ENCODE results near the gene KRTAP5-5. TPM values are rescaled to one million over a fixed set of nuclear protein-coding genes. Genes with fewer than 3 reads are reported as not detected.
"Not testable (repeated sequence)": the region's sequence is repeated elsewhere in the genome, so short reads cannot be mapped to it uniquely, and the experiment has no call there.

Gene KRTAP5-5
- total RNA-seq, 1 donor from 2014 or later = not detected

- Mint-ChIP-seq H3K9me3 (no peaks in the 10 kb centered on the region), H3K27me3 (peaks cover 10% of the 10 kb centered on the region), H3K4me3 (no peak overlapping the region), H3K4me1 (no peaks in the 10 kb centered on the region), H3K36me3 (ENCODE audit: low read depth) (no peaks in the 10 kb centered on the region), H3K27ac (no peak overlapping the region)
- DNase-seq = no peak
- intact Hi-C loops (cut with micrococcal nuclease) = loop anchor here (1.0 to 5.0 kb wide), 2 partner anchors 40 to 180 kb away; no protein-coding TSS in a partner anchor
Measured at GRCh38 chr11:1652442-1652770, 22.8 kb downstream of the KRTAP5-5 start.

DNA sequence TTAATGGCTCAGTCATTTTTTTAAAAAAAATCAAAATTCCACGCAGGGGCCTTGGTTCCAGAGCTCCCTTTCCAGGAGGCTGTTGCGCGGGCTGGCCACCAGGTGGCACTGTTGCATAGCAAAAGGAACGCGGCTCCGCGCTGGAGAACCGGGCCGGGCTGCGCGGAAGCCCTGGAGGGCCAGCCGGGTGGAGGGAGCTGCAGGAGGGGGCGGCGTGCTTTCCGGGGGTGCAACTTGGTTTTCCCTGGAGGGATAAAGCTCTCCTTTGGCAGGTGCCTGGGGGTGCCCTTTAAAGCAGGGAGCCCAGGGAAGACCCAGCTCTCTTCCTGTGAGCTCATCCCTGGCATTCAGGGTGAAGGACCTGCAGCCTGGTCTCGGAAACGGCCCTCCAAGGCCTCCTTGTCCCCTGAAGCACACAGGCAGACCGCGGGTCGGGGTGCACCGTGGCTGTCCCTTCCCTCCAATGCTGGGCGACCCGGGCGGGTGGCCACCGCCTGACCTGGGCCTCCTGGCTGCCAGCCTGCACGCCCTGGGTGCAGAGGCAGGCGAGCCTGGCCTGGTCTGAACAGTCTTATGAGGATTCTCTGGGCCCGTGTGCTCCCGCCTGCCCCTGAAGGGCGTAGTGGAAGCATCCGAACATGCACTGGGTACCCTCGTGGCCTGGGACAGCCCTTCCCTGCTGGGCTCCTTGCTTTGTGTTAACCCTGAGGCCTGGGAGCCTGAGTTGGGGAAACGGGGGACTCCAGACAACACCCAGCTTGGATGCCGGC is 23.4 kb downstream of the KRTAP5-5 start:
- H3K4me1 Mint-ChIP-seq = no peaks in the 10 kb centered on the region
- intact Hi-C loops (cut with micrococcal nuclease) = loop anchor here (1.0 to 5.0 kb wide), 2 partner anchors 39 to 179 kb away; no protein-coding TSS in a partner anchor
- DNase-seq = peak; percentile 93

DNA sequence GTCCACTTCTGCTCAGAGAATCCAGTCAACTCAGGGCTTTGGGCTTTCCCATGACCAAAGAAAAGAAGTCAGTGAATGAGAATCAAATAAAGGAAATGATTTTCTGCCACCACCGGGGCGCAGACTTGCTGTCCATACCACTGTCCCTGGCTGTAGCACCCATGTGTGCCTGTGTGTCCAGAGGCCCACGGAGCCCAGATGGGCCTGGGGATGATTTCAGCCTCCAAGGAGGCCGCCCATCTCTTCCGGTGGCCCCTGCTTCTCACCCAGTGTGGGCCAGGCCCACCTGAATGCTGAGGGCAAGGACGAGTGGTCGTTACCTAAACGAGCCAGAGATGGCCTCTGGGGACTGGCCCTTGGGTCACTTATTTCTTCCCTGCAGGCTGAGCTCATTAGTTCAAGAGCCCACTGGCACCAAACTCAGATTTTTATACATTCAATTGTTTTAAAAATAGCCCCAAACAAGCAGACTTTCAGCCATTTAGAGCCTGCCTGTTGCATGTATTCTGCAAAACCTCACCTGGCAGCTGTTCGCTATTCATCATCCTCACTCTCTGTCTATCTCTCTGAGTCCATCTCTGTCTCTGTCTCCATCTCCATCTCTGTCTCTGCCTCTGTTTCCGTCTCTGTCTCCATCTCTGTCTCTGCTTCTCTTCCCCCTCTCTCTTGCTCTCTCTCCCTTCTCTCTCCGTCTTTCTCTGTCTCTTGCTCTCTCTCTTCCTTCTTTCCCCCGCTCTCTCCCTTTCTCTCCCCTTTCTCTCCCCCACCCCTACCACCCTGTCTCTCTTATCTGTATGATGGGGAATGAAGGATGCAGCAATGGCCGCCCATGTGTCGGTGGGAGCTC is 24.2 kb downstream of the KRTAP5-5 start:
- no peak for DNase-seq
- Mint-ChIP-seq H3K4me1 (no peaks in the 10 kb centered on the region), H3K36me3 (ENCODE audit: low read depth) (no peaks in the 10 kb centered on the region), H3K4me3 (no peak overlapping the region), H3K27me3 (peaks cover 10% of the 10 kb centered on the region), H3K9me3 (no peaks in the 10 kb centered on the region), H3K27ac (no peak overlapping the region)
- intact Hi-C loops (cut with micrococcal nuclease) = loop anchor here (5.0 kb wide), 1 partner anchor 39 kb away; no protein-coding TSS in a partner anchor

More for the DNA sequence above, 23.4 kb downstream of the KRTAP5-5 start:
- Mint-ChIP-seq H3K27ac (no peak overlapping the region), H3K9me3 (no peaks in the 10 kb centered on the region), H3K27me3 (peaks cover 10% of the 10 kb centered on the region), H3K4me3 (no peak overlapping the region), H3K36me3 (ENCODE audit: low read depth) (no peaks in the 10 kb centered on the region)

DNA sequence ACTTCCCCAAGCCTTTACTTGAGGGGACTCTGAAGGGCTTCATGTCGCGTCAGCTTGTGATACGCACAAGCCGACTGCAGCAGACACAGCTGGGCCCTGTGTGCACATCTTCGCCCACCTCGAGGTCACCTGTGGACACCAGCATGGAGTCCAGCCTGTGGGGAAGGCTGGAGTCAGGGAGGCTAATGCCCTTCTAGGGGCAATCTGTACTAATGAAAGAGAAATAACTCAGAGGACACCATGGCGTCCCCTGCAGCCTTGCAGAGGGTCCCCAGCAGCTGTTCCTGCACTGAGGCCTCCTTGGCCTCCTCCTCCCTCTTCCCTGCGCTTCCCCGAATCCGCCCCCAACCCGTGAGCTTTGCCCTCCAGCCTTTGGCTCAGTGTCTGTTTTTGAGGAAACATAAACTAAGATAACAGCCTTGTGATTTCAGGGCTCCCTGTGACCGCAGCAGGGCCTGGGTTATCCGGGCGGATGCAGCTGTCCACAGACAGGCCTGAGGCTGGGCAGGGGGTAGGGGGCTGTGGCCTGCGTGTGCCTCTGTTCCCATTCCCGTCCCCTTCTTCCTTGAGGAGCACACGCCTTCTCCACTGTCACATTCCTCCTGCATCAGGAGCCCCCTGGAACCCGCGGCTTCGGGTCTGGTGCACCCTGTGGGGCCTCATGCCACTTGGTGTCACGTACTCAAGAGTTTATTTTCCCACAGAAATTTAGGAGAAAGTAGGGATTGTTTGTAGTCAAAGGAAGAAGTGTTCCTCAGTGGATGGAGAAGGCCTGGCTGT is 25.0 kb downstream of the KRTAP5-5 start:
- DNase-seq = no peak
- no peaks in the 10 kb centered on the region for H3K36me3 Mint-ChIP-seq (ENCODE audit: low read depth)
- no peak overlapping the region for H3K27ac Mint-ChIP-seq
- H3K4me1 Mint-ChIP-seq = no peaks in the 10 kb centered on the region
- intact Hi-C loops (cut with micrococcal nuclease) = loop anchor here (5.0 kb wide), 1 partner anchor 38 kb away; no protein-coding TSS in a partner anchor
- no peaks in the 10 kb centered on the region for H3K9me3 Mint-ChIP-seq
- H3K4me3 Mint-ChIP-seq = no peak overlapping the region
- peaks cover 14% of the 10 kb centered on the region for H3K27me3 Mint-ChIP-seq

DNA sequence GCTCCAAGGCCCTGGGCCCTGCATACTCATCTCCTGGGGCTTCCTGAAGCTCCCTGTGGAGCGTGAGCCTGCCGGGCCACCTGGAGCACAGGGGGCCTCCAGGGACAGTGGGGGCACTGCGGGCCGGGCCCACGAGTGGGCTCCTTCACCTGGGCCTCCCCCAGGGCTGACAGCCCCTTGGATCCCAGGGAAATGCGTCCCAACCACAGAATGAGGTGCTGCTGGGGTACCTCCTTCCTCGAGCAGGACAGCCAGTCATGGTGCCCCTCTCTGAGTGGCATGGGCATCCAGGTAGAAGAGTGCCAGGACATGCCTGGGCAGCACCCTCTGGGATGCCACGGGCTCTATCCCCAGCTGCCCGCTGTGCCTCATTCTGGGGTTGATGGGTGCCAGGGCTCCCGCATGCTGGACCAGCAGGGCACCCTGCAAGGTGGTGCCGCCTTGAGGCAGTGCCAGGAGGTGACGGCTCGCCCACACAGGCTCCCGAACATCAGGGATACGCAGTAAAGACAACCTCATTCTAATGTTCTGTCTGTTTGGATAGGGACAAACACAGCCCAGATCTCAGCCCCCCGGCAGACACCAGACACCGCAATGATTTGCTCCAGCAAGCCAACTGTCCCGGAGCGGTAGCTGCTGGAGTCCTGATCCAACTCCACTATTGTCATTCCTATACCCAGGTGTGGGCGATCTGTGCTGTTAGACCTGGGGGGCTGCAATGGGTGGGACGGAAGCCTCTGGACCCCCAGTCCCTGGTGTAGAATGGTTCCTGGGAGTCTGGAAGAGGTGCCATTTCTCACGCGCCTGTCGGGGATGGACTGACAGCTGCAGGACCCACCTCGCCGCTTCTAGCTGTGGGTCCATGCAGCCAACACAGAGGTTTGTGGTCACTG is 25.8 kb downstream of the KRTAP5-5 start:
- no peaks in the 10 kb centered on the region for H3K4me1 Mint-ChIP-seq
- H3K9me3 Mint-ChIP-seq = no peaks in the 10 kb centered on the region
- no peak overlapping the region for H3K4me3 Mint-ChIP-seq
- no peaks in the 10 kb centered on the region for H3K36me3 Mint-ChIP-seq (ENCODE audit: low read depth)
- H3K27ac Mint-ChIP-seq = no peak overlapping the region
- no peak for DNase-seq
- H3K27me3 Mint-ChIP-seq = peaks cover 22% of the 10 kb centered on the region
- intact Hi-C loops (cut with micrococcal nuclease) = no loop called here

- DNase-seq = no peak
- Mint-ChIP-seq H3K9me3 (no peaks in the 10 kb centered on the region), H3K27me3 (peaks cover 23% of the 10 kb centered on the region), H3K4me1 (no peaks in the 10 kb centered on the region), H3K27ac (no peak overlapping the region), H3K4me3 (no peak overlapping the region), H3K36me3 (ENCODE audit: low read depth) (no peaks in the 10 kb centered on the region)
- intact Hi-C loops (cut with micrococcal nuclease) = no loop called here
Measured at GRCh38 chr11:1656061-1656441, 26.5 kb downstream of the KRTAP5-5 start.

GRCh38 chr11:1656670-1657069 is 27.1 kb downstream of the KRTAP5-5 start:
- no peaks in the 10 kb centered on the region for H3K9me3 Mint-ChIP-seq
- no peaks in the 10 kb centered on the region for H3K36me3 Mint-ChIP-seq (ENCODE audit: low read depth)
- H3K27ac Mint-ChIP-seq = no peak overlapping the region
- no peak for DNase-seq
- no peaks in the 10 kb centered on the region for H3K4me1 Mint-ChIP-seq
- peaks cover 25% of the 10 kb centered on the region for H3K27me3 Mint-ChIP-seq
- intact Hi-C loops (cut with micrococcal nuclease) = no loop called here
- H3K4me3 Mint-ChIP-seq = no peak overlapping the region

DNA sequence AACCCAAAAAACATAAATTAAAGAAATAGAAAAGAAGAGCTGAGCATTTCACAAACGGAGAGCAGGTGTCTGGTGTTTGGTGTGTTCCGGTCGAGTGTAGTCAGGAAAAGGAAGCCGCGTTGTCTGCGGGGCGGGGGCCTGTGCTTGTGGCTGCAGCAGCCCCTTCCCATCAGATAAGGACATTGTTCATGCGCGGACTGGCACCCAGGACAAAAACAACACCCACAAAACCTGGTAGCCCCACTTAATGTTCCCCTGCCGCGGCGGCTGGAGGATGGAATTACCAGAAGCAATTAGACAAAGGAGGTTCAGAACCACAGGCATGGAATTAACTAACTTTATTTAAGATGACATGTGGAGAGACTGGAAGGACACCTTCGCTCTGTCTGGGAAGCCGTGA is 29.9 kb downstream of the KRTAP5-5 start:
- intact Hi-C loops (cut with micrococcal nuclease) = no loop called here
- Mint-ChIP-seq H3K4me1 (no peaks in the 10 kb centered on the region), H3K4me3 (no peak overlapping the region), H3K27ac (no peak overlapping the region), H3K9me3 (no peaks in the 10 kb centered on the region), H3K36me3 (ENCODE audit: low read depth) (no peaks in the 10 kb centered on the region), H3K27me3 (peaks cover 23% of the 10 kb centered on the region)
- DNase-seq = no peak

DNA sequence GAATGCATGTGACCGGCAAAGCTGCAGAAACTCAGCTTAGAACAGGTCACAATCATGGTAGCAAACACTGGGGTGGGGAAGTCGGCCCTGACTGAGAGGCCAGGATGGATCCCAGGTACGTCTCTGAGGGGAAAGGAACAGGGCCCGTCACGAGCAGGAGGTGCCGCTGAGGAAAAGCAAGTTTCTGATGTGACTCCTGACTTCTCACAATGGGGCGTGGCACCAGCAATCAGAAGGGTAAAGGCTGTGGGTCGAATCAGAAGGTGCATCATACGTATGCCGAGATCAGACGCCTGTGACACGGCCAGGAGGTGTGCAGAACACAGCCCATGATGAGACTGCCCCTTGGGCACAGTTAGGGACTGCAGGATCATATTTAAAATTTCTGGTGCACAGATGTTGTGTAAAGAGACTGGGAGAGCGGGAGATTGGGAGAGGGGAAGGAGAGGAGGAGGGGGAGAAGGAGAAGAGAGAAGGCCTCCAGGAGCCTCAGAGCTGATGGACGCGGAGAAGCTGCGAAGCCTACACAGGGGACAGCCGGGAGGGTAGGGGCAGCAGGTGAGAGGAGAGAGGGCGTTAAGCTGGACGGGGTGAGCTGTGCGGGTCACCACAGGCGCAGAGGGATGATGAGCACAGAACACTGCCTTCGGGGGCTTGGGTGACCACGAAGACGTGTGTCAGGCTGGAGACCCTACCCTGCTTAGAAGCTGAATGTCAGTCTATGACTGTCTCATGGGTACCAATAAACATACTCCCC is 30.7 kb downstream of the KRTAP5-5 start:
- peaks cover 20% of the 10 kb centered on the region for H3K27me3 Mint-ChIP-seq
- no peak overlapping the region for H3K4me3 Mint-ChIP-seq
- no peak for DNase-seq
- H3K4me1 Mint-ChIP-seq = no peaks in the 10 kb centered on the region
- no peak overlapping the region for H3K27ac Mint-ChIP-seq
- intact Hi-C loops (cut with micrococcal nuclease) = no loop called here
- no peaks in the 10 kb centered on the region for H3K36me3 Mint-ChIP-seq (ENCODE audit: low read depth)
- no peaks in the 10 kb centered on the region for H3K9me3 Mint-ChIP-seq

DNA sequence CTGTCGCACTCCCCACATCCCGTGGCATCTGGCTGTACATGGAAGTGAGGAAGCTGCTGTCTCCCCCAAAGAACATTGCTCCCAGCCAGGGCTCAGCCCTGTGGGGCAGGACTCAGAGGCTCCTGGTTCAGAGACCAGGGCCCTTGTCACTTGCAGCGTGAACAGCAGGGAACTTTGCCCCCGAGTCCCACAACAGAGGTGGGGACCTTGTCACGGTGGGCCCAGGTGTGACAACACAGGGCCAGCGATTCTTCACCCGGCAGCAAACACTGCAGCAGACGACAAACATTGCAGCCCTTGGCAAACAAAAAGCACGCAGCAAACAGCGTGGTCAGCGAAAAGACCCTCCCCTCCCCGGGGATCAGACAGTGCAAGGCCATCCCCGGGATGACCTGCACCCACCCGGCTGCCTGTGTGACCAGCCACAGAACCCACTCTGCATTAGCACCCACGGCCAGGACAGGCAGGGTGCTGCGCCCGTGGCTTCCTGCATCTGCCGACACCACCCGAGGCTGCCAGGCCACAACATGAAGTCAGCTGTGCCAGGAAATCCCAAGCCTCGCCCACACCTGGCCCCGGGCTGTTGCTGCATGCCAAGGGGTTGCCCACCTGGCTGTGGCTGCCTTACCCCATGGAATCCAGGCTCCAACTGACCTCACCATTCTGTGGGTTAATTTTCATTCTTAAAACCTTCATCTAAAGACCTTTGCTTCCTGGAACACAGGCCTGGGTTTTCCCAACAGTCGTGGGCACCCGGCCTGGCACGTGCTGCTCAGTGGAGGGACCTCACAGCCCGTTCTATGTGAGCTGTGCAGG is 32.1 kb downstream of the KRTAP5-5 start:
- H3K4me1 Mint-ChIP-seq; H3K4me3 Mint-ChIP-seq; DNase-seq; H3K9me3 Mint-ChIP-seq; H3K27ac Mint-ChIP-seq; H3K36me3 Mint-ChIP-seq (ENCODE audit: low read depth); intact Hi-C loops (cut with micrococcal nuclease): not testable (repeated sequence)
- peaks cover 20% of the 10 kb centered on the region for H3K27me3 Mint-ChIP-seq

- H3K4me3 Mint-ChIP-seq; H3K36me3 Mint-ChIP-seq (ENCODE audit: low read depth); H3K27ac Mint-ChIP-seq; intact Hi-C loops (cut with micrococcal nuclease); H3K4me1 Mint-ChIP-seq; H3K9me3 Mint-ChIP-seq; DNase-seq: not testable (repeated sequence)
- peaks cover 21% of the 10 kb centered on the region for H3K27me3 Mint-ChIP-seq
Measured at GRCh38 chr11:1662699-1663283, 33.2 kb downstream of the KRTAP5-5 start.

- H3K9me3 Mint-ChIP-seq = no peaks in the 10 kb centered on the region
- intact Hi-C loops (cut with micrococcal nuclease) = no loop called here
Measured at GRCh38 chr11:1665313-1665712, 35.7 kb downstream of the KRTAP5-5 start.

More at GRCh38 chr11:1665313-1665712, 35.7 kb downstream of the KRTAP5-5 start:
- H3K36me3 Mint-ChIP-seq (ENCODE audit: low read depth) = no peaks in the 10 kb centered on the region
- H3K27ac Mint-ChIP-seq = no peak overlapping the region
- H3K4me3 Mint-ChIP-seq = no peak overlapping the region
- H3K4me1 Mint-ChIP-seq = no peaks in the 10 kb centered on the region
- DNase-seq = no peak
- H3K27me3 Mint-ChIP-seq = peaks cover 25% of the 10 kb centered on the region

All from activated CD4-positive, alpha-beta T cell treated with anti-CD3 and anti-CD28 coated beads, Interleukin-2, amount 10 ng/mL, durations not matched to agents 24 days and 14 days (primary cell).